IPS-20b (cell line): Measurements from ENCODE around the gene PLP2.

Experiments used
- H3K27ac ChIP-seq: one replicate; pipeline ENCODE4 v1.5.1; 2013; ENCODE audit warnings: low read length
- H3K27me3 ChIP-seq: 2 replicates; pipeline ENCODE4 v1.6.1; 2013; ENCODE audit warnings: mild to moderate bottlenecking, low read length, inconsistent platforms; ENCODE audit not compliant: insufficient read depth
- H3K36me3 ChIP-seq: 2 replicates; pipeline ENCODE4 v1.6.1; 2013; ENCODE audit warnings: low read depth, mild to moderate bottlenecking, inconsistent platforms, low read length, moderate library complexity; ENCODE audit not compliant: insufficient read depth
- H3K4me1 ChIP-seq: 2 replicates; pipeline ENCODE4 v1.6.1; 2013; ENCODE audit warnings: mild to moderate bottlenecking, control low read depth, inconsistent platforms, low read length, moderate library complexity; ENCODE audit not compliant: insufficient read depth
- H3K4me3 ChIP-seq: 2 replicates; pipeline ENCODE4 v1.5.1; 2013; ENCODE audit warnings: mild to moderate bottlenecking, low read length, inconsistent platforms
- H3K9ac ChIP-seq: 2 replicates; pipeline ENCODE4 v1.6.1; 2013; ENCODE audit warnings: low read depth, mild to moderate bottlenecking, inconsistent platforms, low read length, moderate library complexity
- H3K9me3 ChIP-seq: 2 replicates; pipeline ENCODE4 v1.6.1; 2013; ENCODE audit warnings: mild to moderate bottlenecking, low read depth, low read length, inconsistent platforms; ENCODE audit not compliant: insufficient read depth

PLP2 gene

GRCh38 chrX:49214996-49215526 lies 43.4 kb downstream of the PLP2 start:
- Histone ChIP-seq H3K27me3 (no peaks in the 10 kb centered on the region), H3K4me3 (no peak overlapping the region), H3K36me3 (no peaks in the 10 kb centered on the region), H3K4me1 (no peaks in the 10 kb centered on the region), H3K9me3 (no peaks in the 10 kb centered on the region), H3K27ac (no peak overlapping the region), H3K9ac (no peak overlapping the region)

- Histone ChIP-seq H3K9me3 (no peaks in the 10 kb centered on the region), H3K4me3 (no peak overlapping the region)
Observed at GRCh38 chrX:49220100-49220499, 48.4 kb downstream of the PLP2 start.

GRCh38 chrX:49221868-49222267 lies 50.2 kb downstream of the PLP2 start:
- no peaks in the 10 kb centered on the region for H3K9me3 ChIP-seq
- H3K4me1 ChIP-seq, result no peaks in the 10 kb centered on the region
- H3K27ac ChIP-seq, result no peak overlapping the region
- H3K4me3 ChIP-seq, result no peak overlapping the region
- H3K36me3 ChIP-seq, result no peaks in the 10 kb centered on the region
- no peaks in the 10 kb centered on the region for H3K27me3 ChIP-seq
- no peak overlapping the region for H3K9ac ChIP-seq

More at GRCh38 chrX:49220100-49220499, 48.4 kb downstream of the PLP2 start:
- no peaks in the 10 kb centered on the region for H3K36me3 ChIP-seq
- H3K27ac ChIP-seq, result no peak overlapping the region
- H3K9ac ChIP-seq, result no peak overlapping the region
- no peaks in the 10 kb centered on the region for H3K4me1 ChIP-seq
- H3K27me3 ChIP-seq, result no peaks in the 10 kb centered on the region
